Stimulated activated CD4-positive, alpha-beta T cell treated with anti-CD3 and anti-CD28 coated beads, Interleukin-4, amount 100 ng/mL, for 1 hour (primary cell): ENCODE data around the gene ZBTB11.

Source experiments
- DNase-seq: peaks from one replicate; pipeline ENCODE4 v3.0.0-alpha.2; 2020

Gene ZBTB11

GRCh38 chr3:101603184-101603583 is 73.7 kb downstream of the ZBTB11 start:
- no peak for DNase-seq

GRCh38 chr3:101602731-101603130 is 74.2 kb downstream of the ZBTB11 start:
- DNase-seq = no peak
